Measurements from ENCODE around the gene SGTB.
A peak's percentile ranks its signal among the peaks of the same experiment; 100 is the strongest.

SGTB gene

DNA sequence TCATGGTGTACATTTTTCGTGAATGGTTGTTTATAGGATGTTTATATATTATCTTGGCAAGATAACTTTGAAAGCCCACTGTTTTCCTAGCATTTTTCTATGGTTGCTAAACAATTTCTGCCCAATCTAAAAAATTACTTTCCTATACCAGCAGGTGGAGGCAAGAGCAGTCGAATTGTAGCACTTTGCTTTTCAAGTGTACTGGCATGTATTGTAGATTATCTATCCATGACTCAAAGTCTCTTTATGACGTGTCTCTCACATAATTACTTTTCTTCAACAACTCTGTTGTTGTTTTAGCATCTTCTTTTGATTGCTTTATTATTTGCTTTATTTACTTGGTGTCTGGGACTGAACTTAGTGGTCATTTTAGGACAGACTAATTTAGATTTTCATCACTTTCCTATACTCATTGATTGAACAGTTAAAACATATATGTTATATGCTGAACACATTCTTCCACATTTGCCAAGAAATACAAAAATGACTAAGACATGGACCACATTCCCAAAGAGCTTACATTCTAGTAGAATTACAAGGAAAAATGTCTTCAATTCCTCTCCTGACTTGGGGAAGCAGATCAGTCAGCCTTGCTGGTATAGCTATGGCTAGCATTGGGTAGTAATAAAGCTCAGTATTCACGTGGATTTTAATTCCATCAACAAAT, 20.8 kb upstream of the SGTB start:
- Histone ChIP-seq H3K36me3 (ENCODE audit: insufficient read depth, low read length) (no peaks in the 10 kb centered on the region), H3K79me2 (ENCODE audit: insufficient read depth, low read length) (no peaks in the 10 kb centered on the region), H3F3A (ENCODE audit: low read depth) (no peaks in the 10 kb centered on the region), H2AFZ (ENCODE audit: low read length) (no peak overlapping the region), H3K4me3 (ENCODE audit: low read length, poor library complexity, severe bottlenecking) (no peak overlapping the region), H3K4me2 (ENCODE audit: low read depth, low read length, poor library complexity, severe bottlenecking) (no peak overlapping the region), H3K27me3 (ENCODE audit: insufficient read depth, low read length, poor library complexity, severe bottlenecking) (no peaks in the 10 kb centered on the region), H3K9me2 (replicated peaks; ENCODE audit: low read depth, low read length) (no peaks in the 10 kb centered on the region), H3K4me1 (ENCODE audit: insufficient read depth, low read length, poor library complexity, severe bottlenecking) (no peaks in the 10 kb centered on the region), H3K9ac (ENCODE audit: low read depth, low read length, poor library complexity, severe bottlenecking) (no peak overlapping the region), H4K20me1 (ENCODE audit: insufficient read depth, low read length, poor library complexity, severe bottlenecking) (no peaks in the 10 kb centered on the region), H3K9me3 (ENCODE audit: insufficient read depth, low read depth, low read length) (no peaks in the 10 kb centered on the region)
- no peak for TF ChIP-seq EZH2phosphoT487 (IDR thresholded peaks at IDR 0.05; ENCODE audit: borderline replicate concordance)
- TF ChIP-seq, protein P1, sequence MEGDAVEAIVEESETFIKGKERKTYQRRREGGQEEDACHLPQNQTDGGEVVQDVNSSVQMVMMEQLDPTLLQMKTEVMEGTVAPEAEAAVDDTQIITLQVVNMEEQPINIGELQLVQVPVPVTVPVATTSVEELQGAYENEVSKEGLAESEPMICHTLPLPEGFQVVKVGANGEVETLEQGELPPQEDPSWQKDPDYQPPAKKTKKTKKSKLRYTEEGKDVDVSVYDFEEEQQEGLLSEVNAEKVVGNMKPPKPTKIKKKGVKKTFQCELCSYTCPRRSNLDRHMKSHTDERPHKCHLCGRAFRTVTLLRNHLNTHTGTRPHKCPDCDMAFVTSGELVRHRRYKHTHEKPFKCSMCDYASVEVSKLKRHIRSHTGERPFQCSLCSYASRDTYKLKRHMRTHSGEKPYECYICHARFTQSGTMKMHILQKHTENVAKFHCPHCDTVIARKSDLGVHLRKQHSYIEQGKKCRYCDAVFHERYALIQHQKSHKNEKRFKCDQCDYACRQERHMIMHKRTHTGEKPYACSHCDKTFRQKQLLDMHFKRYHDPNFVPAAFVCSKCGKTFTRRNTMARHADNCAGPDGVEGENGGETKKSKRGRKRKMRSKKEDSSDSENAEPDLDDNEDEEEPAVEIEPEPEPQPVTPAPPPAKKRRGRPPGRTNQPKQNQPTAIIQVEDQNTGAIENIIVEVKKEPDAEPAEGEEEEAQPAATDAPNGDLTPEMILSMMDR (conservative IDR thresholded peaks at IDR 0.05; ENCODE audit: low read length) = peak; percentile 82

DNA sequence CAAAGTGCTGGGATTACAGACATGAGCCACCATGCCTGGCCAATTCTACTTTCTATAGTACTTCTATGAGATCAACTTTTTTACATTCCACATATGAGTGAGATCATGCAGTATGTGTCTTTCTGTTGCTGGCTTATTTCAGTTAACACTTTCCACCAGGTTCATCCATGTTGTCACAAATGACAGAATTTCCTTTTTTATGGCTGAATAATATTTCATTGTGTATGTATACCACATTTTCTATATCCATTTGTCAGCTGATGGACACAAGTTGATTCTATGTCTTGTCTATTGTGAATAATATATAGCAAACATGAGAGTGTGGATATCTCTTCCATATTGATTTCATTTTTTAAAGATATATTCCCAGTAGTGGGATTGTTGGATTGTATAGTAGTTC, 17.3 kb upstream of the SGTB start:
- no peaks in the 10 kb centered on the region for H4K20me1 ChIP-seq (ENCODE audit: insufficient read depth, low read length, poor library complexity, severe bottlenecking)

DNA sequence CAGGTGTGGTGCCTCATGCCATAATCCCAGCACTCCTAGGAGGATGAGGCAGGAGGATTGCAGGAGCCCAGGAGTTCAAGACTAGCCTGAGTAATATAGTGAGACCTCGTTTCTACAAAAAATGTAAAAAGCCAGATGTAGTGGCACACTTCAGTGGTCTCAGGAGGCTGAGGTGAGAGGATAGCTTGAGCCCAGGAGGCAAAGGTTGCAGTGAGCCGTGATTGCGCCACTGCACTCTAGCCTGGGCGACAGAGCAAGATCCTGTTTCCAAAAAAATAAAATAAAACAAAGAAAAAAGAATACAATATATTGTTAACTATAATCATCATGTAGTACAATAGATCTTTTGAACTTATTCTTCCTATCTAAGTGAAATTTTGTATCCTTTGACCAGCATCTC, 16.4 kb upstream of the SGTB start:
- Histone ChIP-seq H3K27me3 (ENCODE audit: insufficient read depth, low read length, poor library complexity, severe bottlenecking) (no peaks in the 10 kb centered on the region), H4K20me1 (ENCODE audit: insufficient read depth, low read length, poor library complexity, severe bottlenecking) (no peaks in the 10 kb centered on the region), H3K79me2 (ENCODE audit: insufficient read depth, low read length) (peaks cover 4% of the 10 kb centered on the region; the same call in 1 of the 2 replicates), H2AFZ (ENCODE audit: low read length) (no peak overlapping the region), H3K4me2 (ENCODE audit: low read depth, low read length, poor library complexity, severe bottlenecking) (no peak overlapping the region), H3K4me3 (ENCODE audit: low read length, poor library complexity, severe bottlenecking) (no peak overlapping the region), H3K4me1 (ENCODE audit: insufficient read depth, low read length, poor library complexity, severe bottlenecking) (peaks cover 11% of the 10 kb centered on the region), H3K9me2 (replicated peaks; ENCODE audit: low read depth, low read length) (no peaks in the 10 kb centered on the region), H3F3A (ENCODE audit: low read depth) (no peaks in the 10 kb centered on the region), H3K36me3 (ENCODE audit: insufficient read depth, low read length) (no peaks in the 10 kb centered on the region), H3K9ac (ENCODE audit: low read depth, low read length, poor library complexity, severe bottlenecking) (no peak overlapping the region), H3K9me3 (ENCODE audit: insufficient read depth, low read depth, low read length) (no peaks in the 10 kb centered on the region)
- TF ChIP-seq, protein P1 (conservative IDR thresholded peaks at IDR 0.05; ENCODE audit: low read length) = no peak
- no peak for TF ChIP-seq EZH2phosphoT487 (IDR thresholded peaks at IDR 0.05; ENCODE audit: borderline replicate concordance)

More for the DNA sequence above, 17.3 kb upstream of the SGTB start:
- no peak overlapping the region for H2AFZ ChIP-seq (ENCODE audit: low read length)
- no peaks in the 10 kb centered on the region for H3K9me3 ChIP-seq (ENCODE audit: insufficient read depth, low read depth, low read length)
- H3K9ac ChIP-seq (ENCODE audit: low read depth, low read length, poor library complexity, severe bottlenecking) = no peak overlapping the region
- H3K36me3 ChIP-seq (ENCODE audit: insufficient read depth, low read length) = no peaks in the 10 kb centered on the region
- peaks cover 4% of the 10 kb centered on the region; the same call in 1 of the 2 replicates for H3K79me2 ChIP-seq (ENCODE audit: insufficient read depth, low read length)
- H3K4me2 ChIP-seq (ENCODE audit: low read depth, low read length, poor library complexity, severe bottlenecking) = no peak overlapping the region
- no peaks in the 10 kb centered on the region for H3K9me2 ChIP-seq (replicated peaks; ENCODE audit: low read depth, low read length)
- no peak for TF ChIP-seq EZH2phosphoT487 (IDR thresholded peaks at IDR 0.05; ENCODE audit: borderline replicate concordance)
- TF ChIP-seq, protein P1 (conservative IDR thresholded peaks at IDR 0.05; ENCODE audit: low read length) = no peak
- H3K4me3 ChIP-seq (ENCODE audit: low read length, poor library complexity, severe bottlenecking) = no peak overlapping the region
- peaks cover 11% of the 10 kb centered on the region for H3K4me1 ChIP-seq (ENCODE audit: insufficient read depth, low read length, poor library complexity, severe bottlenecking)
- H3F3A ChIP-seq (ENCODE audit: low read depth) = no peaks in the 10 kb centered on the region
- H3K27me3 ChIP-seq (ENCODE audit: insufficient read depth, low read length, poor library complexity, severe bottlenecking) = no peaks in the 10 kb centered on the region
